ENCODE measurements around the gene ANO4.
"Not testable (repeated sequence)": the region's sequence is repeated elsewhere in the genome, so short reads cannot be mapped to it uniquely, and the experiment has no call there.

The ANO4 gene

DNA sequence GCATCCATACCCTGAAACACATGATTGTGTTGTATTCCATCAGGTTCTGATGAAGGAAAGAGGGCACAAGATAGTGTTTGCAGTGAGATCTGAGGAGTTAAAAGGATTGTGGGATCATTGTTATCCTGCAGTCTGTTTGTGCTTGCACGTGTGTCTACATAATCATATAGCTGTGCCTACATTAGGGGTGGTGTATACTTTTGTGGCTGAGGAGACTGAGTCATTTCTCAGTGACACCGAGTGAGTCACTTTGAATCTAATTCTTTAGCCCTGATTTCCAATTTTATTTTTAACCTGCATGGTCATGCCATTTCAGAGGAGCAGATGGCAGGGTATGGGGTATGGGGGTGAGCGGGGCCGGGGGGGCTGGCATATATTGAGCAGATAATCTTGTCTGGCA lies 133.2 kb downstream of the ANO4 start:
- Histone ChIP-seq H4K91ac (ENCODE audit: low read depth, low read length, poor library complexity) (no peak overlapping the region), H3K23ac (ENCODE audit: low read depth, low read length, poor library complexity) (no peak overlapping the region), H3K79me1 (ENCODE audit: low read depth, low read length) (no peaks in the 10 kb centered on the region), H2AFZ (ENCODE audit: low read length) (no peak overlapping the region), H2AK5ac (ENCODE audit: low read depth, low read length) (no peak overlapping the region), H3K4me1 (ENCODE audit: control insufficient read depth in 2 of 2, insufficient read depth in 1 of 2, low read depth in 1 of 2, low read length in 2 of 2) (no peaks in the 10 kb centered on the region), H2BK12ac (ENCODE audit: low read length) (no peak overlapping the region), H3K36me3 (replicated peaks in 1 of 2; ENCODE audit: control insufficient read depth in 2 of 2, insufficient read depth in 2 of 2, low read length in 2 of 2) (no peaks in the 10 kb centered on the region), H3K18ac (ENCODE audit: low read length) (no peak overlapping the region), H3K4me2 (ENCODE audit: insufficient read depth, low read length, poor library complexity, severe bottlenecking) (no peak overlapping the region), H3K14ac (ENCODE audit: low read length) (no peak overlapping the region), H4K8ac (ENCODE audit: low read depth, low read length) (no peak overlapping the region), H3K9me3 (replicated peaks in 1 of 2; ENCODE audit: control insufficient read depth in 2 of 2, insufficient read depth in 1 of 2, low read depth in 1 of 2, low read length in 2 of 2) (no peaks in the 10 kb centered on the region), H2BK5ac (ENCODE audit: low read length) (no peak overlapping the region), H3K4ac (ENCODE audit: low read length) (no peak overlapping the region), H3K27me3 (ENCODE audit: control insufficient read depth in 3 of 3, insufficient read depth in 3 of 3, low read depth in 1 of 3, low read length in 3 of 3) (no peaks in the 10 kb centered on the region), H2BK15ac (ENCODE audit: low read length) (no peak overlapping the region), H3K9ac (ENCODE audit: low read depth, low read length, poor library complexity) (no peak overlapping the region), H2BK120ac (ENCODE audit: low read depth, low read length) (no peak overlapping the region), H3K27ac (replicated peaks; ENCODE audit: low read length) (no peak overlapping the region), H3K4me3 (ENCODE audit: low read length in 2 of 2) (no peak overlapping the region)
- DNase-seq (ENCODE audit: low spot score) = no peak
- no CpG with 5 or more reads among the region's 4 CpGs for WGBS, 2 donors (ENCODE audit: extremely low coverage in 2 of 2, insufficient read length in 2 of 2, insufficient replicate concordance in 1 of 2)

DNA sequence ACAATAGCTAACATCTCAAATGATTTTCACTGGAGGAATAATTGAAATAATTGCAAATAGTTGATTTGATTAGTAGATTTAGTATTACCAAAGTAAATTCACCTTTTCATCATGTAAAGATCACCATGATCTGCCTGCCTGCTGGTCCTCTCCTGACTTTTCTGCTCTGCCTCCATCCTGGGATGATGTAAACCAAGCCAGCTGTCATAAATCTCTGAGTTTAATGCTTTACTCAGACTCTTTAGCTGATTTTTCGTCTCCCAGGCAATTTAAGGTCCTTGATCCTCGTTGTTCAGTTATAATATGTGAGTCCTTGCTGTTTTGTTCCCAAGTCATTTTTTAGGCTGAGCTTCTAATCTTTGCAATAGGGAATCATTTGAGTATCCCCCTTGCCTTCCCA lies 138.0 kb downstream of the ANO4 start:
- no peak overlapping the region for H3K14ac ChIP-seq (ENCODE audit: low read length)
- no CpG with 5 or more reads among the region's 2 CpGs for WGBS, 2 donors (ENCODE audit: extremely low coverage in 2 of 2, insufficient read length in 2 of 2, insufficient replicate concordance in 1 of 2)
- H3K4me3 ChIP-seq (ENCODE audit: low read length in 2 of 2) = no peak overlapping the region
- H3K4me2 ChIP-seq (ENCODE audit: insufficient read depth, low read length, poor library complexity, severe bottlenecking) = no peak overlapping the region
- no peak overlapping the region for H4K91ac ChIP-seq (ENCODE audit: low read depth, low read length, poor library complexity)
- H3K9me3 ChIP-seq (replicated peaks in 1 of 2; ENCODE audit: control insufficient read depth in 2 of 2, insufficient read depth in 1 of 2, low read depth in 1 of 2, low read length in 2 of 2) = no peaks in the 10 kb centered on the region
- no peak overlapping the region for H4K8ac ChIP-seq (ENCODE audit: low read depth, low read length)
- no peak overlapping the region for H3K4ac ChIP-seq (ENCODE audit: low read length)
- H3K4me1 ChIP-seq (ENCODE audit: control insufficient read depth in 2 of 2, insufficient read depth in 1 of 2, low read depth in 1 of 2, low read length in 2 of 2) = no peaks in the 10 kb centered on the region
- H2BK15ac ChIP-seq (ENCODE audit: low read length) = no peak overlapping the region
- H3K23ac ChIP-seq (ENCODE audit: low read depth, low read length, poor library complexity) = no peak overlapping the region
- H2AFZ ChIP-seq (ENCODE audit: low read length) = no peak overlapping the region
- H2BK12ac ChIP-seq (ENCODE audit: low read length) = no peak overlapping the region
- no peak overlapping the region for H2BK120ac ChIP-seq (ENCODE audit: low read depth, low read length)
- no peaks in the 10 kb centered on the region for H3K36me3 ChIP-seq (replicated peaks in 1 of 2; ENCODE audit: control insufficient read depth in 2 of 2, insufficient read depth in 2 of 2, low read length in 2 of 2)
- no peak overlapping the region for H3K9ac ChIP-seq (ENCODE audit: low read depth, low read length, poor library complexity)
- H2BK5ac ChIP-seq (ENCODE audit: low read length) = no peak overlapping the region
- no peaks in the 10 kb centered on the region for H3K79me1 ChIP-seq (ENCODE audit: low read depth, low read length)
- H3K18ac ChIP-seq (ENCODE audit: low read length) = no peak overlapping the region
- no peak for DNase-seq (ENCODE audit: low spot score)
- H3K27ac ChIP-seq (replicated peaks; ENCODE audit: low read length) = no peak overlapping the region
- no peak overlapping the region for H2AK5ac ChIP-seq (ENCODE audit: low read depth, low read length)
- no peaks in the 10 kb centered on the region for H3K27me3 ChIP-seq (ENCODE audit: control insufficient read depth in 3 of 3, insufficient read depth in 3 of 3, low read depth in 1 of 3, low read length in 3 of 3)

- no CpG with 5 or more reads among the region's 1 CpG for WGBS, 2 donors (ENCODE audit: extremely low coverage in 2 of 2, insufficient read length in 2 of 2, insufficient replicate concordance in 1 of 2)
Observed at GRCh38 chr12:100933531-100933930, 139.0 kb downstream of the ANO4 start.

GRCh38 chr12:100935929-100936328 lies 141.4 kb downstream of the ANO4 start:
- Histone ChIP-seq H3K14ac (ENCODE audit: low read length) (no peak overlapping the region), H2BK120ac (ENCODE audit: low read depth, low read length) (no peak overlapping the region), H2AK5ac (ENCODE audit: low read depth, low read length) (no peak overlapping the region), H2AFZ (ENCODE audit: low read length) (no peak overlapping the region), H3K27me3 (ENCODE audit: control insufficient read depth in 3 of 3, insufficient read depth in 3 of 3, low read depth in 1 of 3, low read length in 3 of 3) (no peaks in the 10 kb centered on the region), H3K4ac (ENCODE audit: low read length) (no peak overlapping the region), H3K23ac (ENCODE audit: low read depth, low read length, poor library complexity) (no peak overlapping the region), H4K91ac (ENCODE audit: low read depth, low read length, poor library complexity) (no peak overlapping the region), H2BK15ac (ENCODE audit: low read length) (no peak overlapping the region), H4K8ac (ENCODE audit: low read depth, low read length) (no peak overlapping the region), H3K27ac (replicated peaks; ENCODE audit: low read length) (no peak overlapping the region), H3K36me3 (replicated peaks in 1 of 2; ENCODE audit: control insufficient read depth in 2 of 2, insufficient read depth in 2 of 2, low read length in 2 of 2) (no peaks in the 10 kb centered on the region), H3K4me2 (ENCODE audit: insufficient read depth, low read length, poor library complexity, severe bottlenecking) (no peak overlapping the region), H3K9me3 (replicated peaks in 1 of 2; ENCODE audit: control insufficient read depth in 2 of 2, insufficient read depth in 1 of 2, low read depth in 1 of 2, low read length in 2 of 2) (no peaks in the 10 kb centered on the region), H3K4me1 (ENCODE audit: control insufficient read depth in 2 of 2, insufficient read depth in 1 of 2, low read depth in 1 of 2, low read length in 2 of 2) (no peaks in the 10 kb centered on the region), H3K9ac (ENCODE audit: low read depth, low read length, poor library complexity) (no peak overlapping the region), H2BK12ac (ENCODE audit: low read length) (no peak overlapping the region), H2BK5ac (ENCODE audit: low read length) (no peak overlapping the region), H3K79me1 (ENCODE audit: low read depth, low read length) (no peaks in the 10 kb centered on the region), H3K18ac (ENCODE audit: low read length) (no peak overlapping the region), H3K4me3 (ENCODE audit: low read length in 2 of 2) (no peak overlapping the region)
- DNase-seq (ENCODE audit: low spot score) = no peak
- WGBS, 2 donors (ENCODE audit: extremely low coverage in 2 of 2, insufficient read length in 2 of 2, insufficient replicate concordance in 1 of 2) = no CpG with 5 or more reads among the region's 1 CpG

More at GRCh38 chr12:100933531-100933930, 139.0 kb downstream of the ANO4 start:
- not testable (repeated sequence) for H3K4me2 ChIP-seq (ENCODE audit: insufficient read depth, low read length, poor library complexity, severe bottlenecking); H2BK15ac ChIP-seq (ENCODE audit: low read length); H2BK120ac ChIP-seq (ENCODE audit: low read depth, low read length); H3K27ac ChIP-seq (replicated peaks; ENCODE audit: low read length); H4K8ac ChIP-seq (ENCODE audit: low read depth, low read length); H3K4ac ChIP-seq (ENCODE audit: low read length); H2AFZ ChIP-seq (ENCODE audit: low read length); H3K27me3 ChIP-seq (ENCODE audit: control insufficient read depth in 3 of 3, insufficient read depth in 3 of 3, low read depth in 1 of 3, low read length in 3 of 3); H3K9ac ChIP-seq (ENCODE audit: low read depth, low read length, poor library complexity); H2AK5ac ChIP-seq (ENCODE audit: low read depth, low read length); H3K9me3 ChIP-seq (replicated peaks in 1 of 2; ENCODE audit: control insufficient read depth in 2 of 2, insufficient read depth in 1 of 2, low read depth in 1 of 2, low read length in 2 of 2); H3K36me3 ChIP-seq (replicated peaks in 1 of 2; ENCODE audit: control insufficient read depth in 2 of 2, insufficient read depth in 2 of 2, low read length in 2 of 2); H3K14ac ChIP-seq (ENCODE audit: low read length); H2BK12ac ChIP-seq (ENCODE audit: low read length); H3K79me1 ChIP-seq (ENCODE audit: low read depth, low read length); H3K4me3 ChIP-seq (ENCODE audit: low read length in 2 of 2); DNase-seq (ENCODE audit: low spot score); H3K18ac ChIP-seq (ENCODE audit: low read length); H3K4me1 ChIP-seq (ENCODE audit: control insufficient read depth in 2 of 2, insufficient read depth in 1 of 2, low read depth in 1 of 2, low read length in 2 of 2); H2BK5ac ChIP-seq (ENCODE audit: low read length); H4K91ac ChIP-seq (ENCODE audit: low read depth, low read length, poor library complexity); H3K23ac ChIP-seq (ENCODE audit: low read depth, low read length, poor library complexity)
